Memory B cell (primary cell): Measurements from ENCODE around the gene PTPRN2.
"Not testable (repeated sequence)": the region's sequence is repeated elsewhere in the genome, so short reads cannot be mapped to it uniquely, and the experiment has no call there.

ENCODE experiments used
- ATAC-seq: fragments of 150-1000 bp; cut with Tn5 transposase; 2 replicates; pipeline ENCODE4 v1.10.0; 2021; ENCODE audit warnings: low read depth, mild to moderate bottlenecking, moderate library complexity
- DNase-seq, 2 donors: peaks; one replicate each; pipeline ENCODE4 v3.0.0; 2022; ENCODE audit warnings: low spot score in 2 of 2
- H3K27ac Mint-ChIP-seq: one replicate; pipeline ENCODE4 v1.8.0; 2022; ENCODE audit warnings: mild to moderate bottlenecking, moderate library complexity, mixed read lengths
- H3K27me3 Mint-ChIP-seq: one replicate; pipeline ENCODE4 v1.8.0; 2022; ENCODE audit warnings: mixed read lengths
- H3K36me3 Mint-ChIP-seq: one replicate; pipeline ENCODE4 v1.8.0; 2022; ENCODE audit warnings: mild to moderate bottlenecking, mixed read lengths
- H3K4me1 Mint-ChIP-seq: one replicate; pipeline ENCODE4 v1.8.0; 2022; ENCODE audit warnings: mixed read lengths
- H3K4me3 Mint-ChIP-seq: one replicate; pipeline ENCODE4 v1.8.0; 2022; ENCODE audit warnings: mild to moderate bottlenecking, moderate library complexity, mixed read lengths
- H3K9me3 Mint-ChIP-seq: one replicate; pipeline ENCODE4 v1.8.0; 2022; ENCODE audit warnings: mixed read lengths

The PTPRN2 gene

DNA sequence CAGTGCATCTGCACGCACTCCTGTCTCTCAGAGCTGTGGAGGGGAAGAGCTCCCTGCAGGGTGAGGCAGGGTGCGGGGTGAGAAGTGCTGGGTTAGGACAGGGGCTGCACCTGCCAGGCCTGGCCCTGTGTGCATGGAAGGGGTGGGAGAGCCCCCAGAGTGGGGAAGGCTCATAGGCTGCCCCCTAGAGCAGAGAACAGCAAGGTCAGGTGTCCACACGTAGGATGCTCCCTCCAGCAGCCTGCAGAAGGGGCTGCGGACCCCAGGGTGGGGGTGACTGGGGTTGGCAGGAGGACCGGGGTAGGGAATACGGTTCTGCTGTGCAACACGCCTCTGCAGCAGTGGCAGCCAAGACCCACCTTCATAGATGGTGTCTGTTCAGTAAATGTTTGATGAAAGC lies 208.6 kb downstream of the PTPRN2 start:
- Mint-ChIP-seq H3K27ac (no peak overlapping the region), H3K36me3 (no peaks in the 10 kb centered on the region), H3K4me1 (no peaks in the 10 kb centered on the region), H3K9me3 (peaks cover 9% of the 10 kb centered on the region), H3K4me3 (no peak overlapping the region), H3K27me3 (peaks cover 5% of the 10 kb centered on the region)
- DNase-seq: no peak
- ATAC-seq: no peak

DNA sequence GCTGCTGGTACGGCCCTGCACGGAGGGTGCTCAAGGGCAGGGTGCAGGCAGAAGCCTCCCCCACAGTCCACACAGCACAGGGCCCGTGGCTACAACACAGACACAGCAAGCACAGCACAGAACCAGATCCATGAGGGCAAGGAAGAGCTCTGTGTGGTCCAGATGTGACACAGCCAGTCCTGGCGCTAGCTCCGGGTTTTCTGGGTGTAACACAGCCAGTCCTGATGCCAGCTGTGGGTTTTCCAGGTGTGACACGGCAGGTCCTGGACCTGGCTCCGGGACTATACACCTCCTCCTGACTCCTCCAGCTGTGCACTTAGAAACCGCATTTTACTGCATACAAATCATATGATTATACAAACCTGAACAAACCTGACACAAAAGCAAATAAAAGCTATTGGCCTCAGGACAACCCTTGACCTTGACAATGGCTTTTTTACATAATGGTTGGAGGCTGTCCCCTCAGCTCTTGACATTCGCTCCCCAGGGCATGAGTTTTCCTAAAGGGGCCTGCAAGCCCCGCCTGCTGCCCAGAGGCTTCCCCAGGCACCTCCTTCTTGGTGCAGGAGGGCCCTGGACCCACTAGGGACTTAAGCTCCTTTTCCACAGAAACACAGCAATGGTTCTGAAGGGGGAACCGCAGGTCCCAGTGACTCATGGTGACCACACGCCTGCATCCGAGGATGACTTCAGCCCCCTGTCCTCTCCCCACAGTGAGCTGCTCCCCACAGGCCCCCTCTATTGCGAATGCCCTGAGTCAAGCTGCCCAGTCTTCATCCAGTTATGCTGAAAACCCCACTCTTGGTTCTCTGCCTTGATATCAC lies 209.6 kb downstream of the PTPRN2 start:
- H3K36me3 Mint-ChIP-seq: no peaks in the 10 kb centered on the region
- peaks cover 4% of the 10 kb centered on the region for H3K27me3 Mint-ChIP-seq
- H3K27ac Mint-ChIP-seq: no peak overlapping the region
- DNase-seq: no peak
- H3K4me3 Mint-ChIP-seq: no peak overlapping the region
- peaks cover 9% of the 10 kb centered on the region for H3K9me3 Mint-ChIP-seq
- no peaks in the 10 kb centered on the region for H3K4me1 Mint-ChIP-seq
- ATAC-seq: no peak

DNA sequence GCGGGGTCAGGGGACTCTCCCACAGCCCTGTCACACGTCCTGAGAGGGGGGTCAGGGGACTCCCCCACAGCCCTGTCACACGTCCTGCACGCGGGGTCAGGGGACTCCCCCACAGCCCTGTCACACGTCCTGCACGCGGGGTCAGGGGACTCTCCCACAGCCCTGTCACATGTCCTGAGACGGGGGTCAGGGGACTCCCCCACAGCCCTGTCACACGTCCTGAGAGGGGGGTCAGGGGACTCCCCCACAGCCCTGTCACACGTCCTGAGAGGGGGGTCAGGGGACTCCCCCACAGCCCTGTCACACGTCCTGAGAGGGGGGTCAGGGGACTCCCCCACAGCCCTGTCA lies 210.8 kb downstream of the PTPRN2 start:
- H3K4me1 Mint-ChIP-seq, H3K4me3 Mint-ChIP-seq, DNase-seq, H3K27me3 Mint-ChIP-seq, H3K9me3 Mint-ChIP-seq, H3K27ac Mint-ChIP-seq, H3K36me3 Mint-ChIP-seq, ATAC-seq: not testable (repeated sequence)

DNA sequence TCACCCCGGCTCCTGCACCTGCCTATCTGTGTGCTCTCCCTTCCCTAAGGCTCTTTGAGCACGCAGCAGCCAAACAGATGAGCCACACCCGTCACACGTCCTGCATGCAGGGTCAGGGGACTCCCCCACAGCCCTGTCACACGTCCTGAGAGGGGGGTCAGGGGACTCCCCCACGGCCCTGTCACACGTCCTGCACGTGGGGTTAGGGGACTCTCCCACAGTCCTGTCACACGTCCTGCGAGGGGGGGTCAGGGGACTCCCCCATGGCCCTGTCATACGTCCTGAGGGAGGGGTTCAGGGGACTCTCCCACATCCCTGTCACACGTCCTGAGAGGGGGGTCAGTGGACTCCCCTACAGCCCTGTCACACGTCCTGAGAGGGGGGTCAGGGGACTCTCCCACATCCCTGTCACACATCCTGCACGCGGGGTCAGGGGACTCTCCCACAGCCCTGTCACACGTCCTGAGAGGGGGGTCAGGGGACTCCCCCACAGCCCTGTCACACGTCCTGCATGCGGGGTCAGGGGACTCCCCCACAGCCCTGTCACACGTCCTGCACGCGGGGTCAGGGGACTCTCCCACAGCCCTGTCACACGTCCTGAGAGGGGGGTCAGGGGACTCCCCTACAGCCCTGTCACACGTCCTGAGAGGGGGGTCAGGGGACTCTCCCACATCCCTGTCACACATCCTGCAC lies 211.3 kb downstream of the PTPRN2 start:
- not testable (repeated sequence) for H3K27ac Mint-ChIP-seq, DNase-seq, H3K36me3 Mint-ChIP-seq, H3K4me1 Mint-ChIP-seq, H3K27me3 Mint-ChIP-seq, H3K4me3 Mint-ChIP-seq, H3K9me3 Mint-ChIP-seq
- ATAC-seq: peak; percentile 35

DNA sequence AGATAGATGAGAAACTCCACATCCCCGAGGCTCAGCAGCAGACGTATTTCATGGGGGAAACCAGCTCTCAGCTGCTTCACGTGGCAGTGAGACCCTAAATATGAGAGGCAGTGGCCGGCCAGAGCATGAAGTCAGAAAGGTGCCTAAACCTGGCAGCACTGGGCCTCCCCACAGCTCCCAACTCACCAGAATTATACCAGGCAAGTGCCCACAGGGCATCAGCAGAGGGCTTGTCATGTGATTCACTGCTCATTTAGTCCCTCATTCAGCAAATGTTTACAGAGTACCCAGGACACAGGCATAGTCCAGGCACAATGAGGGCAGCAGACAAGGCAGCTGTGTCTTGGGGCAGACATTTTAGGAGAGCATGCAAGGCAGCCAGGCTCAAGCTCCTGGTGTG lies 212.6 kb downstream of the PTPRN2 start:
- peaks cover 4% of the 10 kb centered on the region for H3K27me3 Mint-ChIP-seq
- no peak overlapping the region for H3K4me3 Mint-ChIP-seq

DNA sequence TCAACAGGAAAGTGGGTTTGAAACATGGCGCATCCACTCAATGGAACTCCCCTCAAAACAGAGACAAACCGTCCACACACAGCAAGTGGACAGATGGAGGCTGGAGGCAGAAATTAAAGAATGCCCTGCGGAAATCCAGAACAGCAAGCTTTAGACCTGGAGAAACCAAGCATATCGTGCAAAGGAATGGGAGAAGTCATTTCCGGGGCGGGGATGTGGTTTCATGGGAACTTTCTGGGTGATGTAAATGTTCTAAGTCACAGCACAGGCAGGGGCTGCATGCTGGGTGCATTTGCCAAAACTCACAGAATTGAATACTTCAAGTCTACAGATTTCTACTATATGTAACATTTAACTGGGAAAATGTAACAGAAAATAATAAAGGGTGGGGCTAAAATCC lies 213.0 kb downstream of the PTPRN2 start:
- no peaks in the 10 kb centered on the region for H3K36me3 Mint-ChIP-seq
- no peak overlapping the region for H3K27ac Mint-ChIP-seq
- peaks cover 5% of the 10 kb centered on the region for H3K9me3 Mint-ChIP-seq
- H3K27me3 Mint-ChIP-seq: peaks cover 4% of the 10 kb centered on the region
- no peak overlapping the region for H3K4me3 Mint-ChIP-seq
- ATAC-seq (no peak), DNase-seq (no peak)
- no peaks in the 10 kb centered on the region for H3K4me1 Mint-ChIP-seq

More for the DNA sequence above, 212.6 kb downstream of the PTPRN2 start:
- Mint-ChIP-seq H3K36me3 (no peaks in the 10 kb centered on the region), H3K4me1 (no peaks in the 10 kb centered on the region), H3K27ac (no peak overlapping the region), H3K9me3 (peaks cover 7% of the 10 kb centered on the region)
- ATAC-seq (no peak), DNase-seq (no peak)

DNA sequence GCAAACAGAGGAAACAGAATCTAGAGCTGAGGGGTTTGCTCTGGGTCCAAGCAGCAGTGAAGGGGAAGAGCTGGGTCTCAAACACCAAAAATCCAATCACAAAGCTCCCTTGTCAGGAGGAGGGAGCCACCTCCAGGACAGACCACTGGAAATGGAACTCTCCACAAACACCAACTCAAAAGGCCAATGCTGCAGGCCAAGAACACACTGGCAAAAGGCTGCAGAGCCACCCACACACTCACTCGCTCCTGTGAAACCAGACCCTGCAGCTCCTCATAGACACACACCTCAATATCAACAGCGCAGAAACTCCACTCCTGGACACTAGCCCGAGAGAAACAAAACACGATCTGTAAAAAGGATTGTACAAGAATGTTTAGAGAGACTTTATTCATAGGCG lies 213.5 kb downstream of the PTPRN2 start:
- H3K27ac Mint-ChIP-seq: no peak overlapping the region
- H3K4me3 Mint-ChIP-seq: no peak overlapping the region
- H3K27me3 Mint-ChIP-seq: peaks cover 4% of the 10 kb centered on the region
- no peaks in the 10 kb centered on the region for H3K36me3 Mint-ChIP-seq
- no peaks in the 10 kb centered on the region for H3K4me1 Mint-ChIP-seq
- ATAC-seq: no peak
- no peak for DNase-seq
- H3K9me3 Mint-ChIP-seq: peaks cover 2% of the 10 kb centered on the region

DNA sequence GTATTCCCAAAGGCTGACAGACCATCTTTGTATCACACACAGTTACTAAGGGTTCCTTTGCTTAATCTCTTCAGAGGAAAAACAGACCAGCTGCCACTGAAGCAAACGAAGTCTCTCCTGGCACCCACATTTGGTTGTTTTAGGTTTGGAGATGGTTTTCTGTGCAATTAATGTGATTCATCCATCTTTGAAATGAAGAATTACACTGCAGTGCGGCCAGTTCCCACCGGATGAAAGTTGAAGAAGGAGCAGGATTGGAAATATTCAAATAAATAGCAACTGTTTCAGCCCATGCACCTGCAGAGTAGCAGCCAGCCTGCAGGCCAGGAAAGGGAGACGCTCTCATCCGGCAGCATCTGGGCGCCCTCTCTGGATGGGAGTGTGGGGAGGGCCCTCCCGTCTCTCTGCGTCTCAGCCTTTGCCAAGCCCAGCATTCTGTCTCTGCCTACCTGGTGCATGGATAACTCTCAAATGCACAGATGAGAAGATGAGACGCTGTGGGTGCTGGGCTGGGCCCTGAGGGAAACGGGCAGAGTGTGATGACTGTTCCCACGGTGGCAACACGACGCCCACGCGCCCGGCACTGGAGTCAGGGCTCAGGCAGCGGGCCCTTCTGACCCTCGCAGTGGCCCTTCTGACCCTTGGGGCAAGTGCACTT lies 214.0 kb downstream of the PTPRN2 start:
- DNase-seq (no peak), ATAC-seq (no peak)
- H3K4me1 Mint-ChIP-seq: no peaks in the 10 kb centered on the region
- peaks cover 2% of the 10 kb centered on the region for H3K9me3 Mint-ChIP-seq
- peaks cover 4% of the 10 kb centered on the region for H3K27me3 Mint-ChIP-seq
- no peak overlapping the region for H3K4me3 Mint-ChIP-seq
- H3K36me3 Mint-ChIP-seq: no peaks in the 10 kb centered on the region
- H3K27ac Mint-ChIP-seq: no peak overlapping the region

DNA sequence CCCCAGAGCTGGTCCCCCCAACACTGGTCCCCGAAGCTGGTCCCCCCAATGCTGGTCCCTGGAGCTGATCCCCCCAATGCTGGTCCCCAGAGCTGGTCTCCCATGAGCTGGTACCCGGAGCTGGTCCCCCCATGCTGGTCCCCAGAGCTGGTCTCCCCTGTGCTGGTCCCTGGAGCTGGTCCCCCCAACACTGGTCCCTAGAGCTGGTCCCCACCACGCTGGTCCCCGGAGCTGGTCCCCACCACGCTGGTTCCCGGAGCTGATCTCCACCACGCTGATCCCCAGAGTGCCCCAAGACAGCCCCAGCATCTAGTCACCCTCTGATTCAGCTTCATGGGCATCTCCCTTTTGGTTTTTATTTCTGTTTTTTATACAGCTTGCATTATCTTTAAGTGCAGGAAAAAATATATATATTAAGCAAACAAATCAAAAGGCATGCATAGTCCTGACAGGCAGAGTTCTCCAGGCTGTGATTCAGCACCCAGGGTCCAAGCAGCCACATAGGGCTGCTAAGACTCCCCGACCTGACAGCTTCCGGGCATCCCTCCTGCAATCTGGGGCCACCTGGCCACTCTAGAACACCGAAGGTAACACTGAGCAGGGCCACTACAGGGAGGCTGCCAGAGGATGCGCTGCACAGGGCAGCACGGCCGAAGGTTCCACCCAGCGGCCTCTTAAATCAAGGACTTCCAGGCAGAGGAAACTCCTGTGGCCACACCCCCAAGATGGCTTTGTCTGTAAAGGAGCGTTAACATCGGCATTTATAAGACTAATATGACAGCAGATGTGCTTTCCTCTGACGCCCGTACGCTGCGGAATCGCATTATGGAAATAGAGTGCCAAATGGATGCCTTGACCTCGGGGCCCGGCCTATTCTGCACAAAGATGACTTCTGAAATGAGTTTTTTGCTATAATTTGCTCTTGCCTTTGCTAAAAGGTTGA lies 215.0 kb downstream of the PTPRN2 start:
- no peaks in the 10 kb centered on the region for H3K4me1 Mint-ChIP-seq
- ATAC-seq (no peak), DNase-seq (no peak)
- H3K36me3 Mint-ChIP-seq: no peaks in the 10 kb centered on the region
- no peak overlapping the region for H3K27ac Mint-ChIP-seq
- H3K4me3 Mint-ChIP-seq: no peak overlapping the region
- peaks cover 1% of the 10 kb centered on the region for H3K9me3 Mint-ChIP-seq
- peaks cover 3% of the 10 kb centered on the region for H3K27me3 Mint-ChIP-seq

DNA sequence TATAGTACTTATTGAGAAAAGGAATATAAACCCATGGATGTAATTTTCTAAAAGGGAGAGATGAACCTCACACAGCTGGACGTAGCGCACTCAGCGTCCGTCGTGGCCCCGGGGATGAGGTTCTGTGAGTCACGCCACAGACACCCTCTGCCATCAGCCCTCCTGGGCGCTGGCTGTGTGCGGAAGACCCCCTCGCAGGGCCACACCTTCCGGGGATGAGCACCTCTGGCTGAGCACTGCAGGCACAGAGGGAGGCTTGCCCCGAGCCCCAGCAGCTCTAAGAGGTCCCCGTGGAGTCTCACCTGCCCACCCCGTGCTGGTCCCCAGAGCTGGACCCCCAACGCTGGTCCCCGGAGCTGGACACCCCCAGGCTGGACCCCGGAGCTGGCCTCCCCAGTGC lies 215.8 kb downstream of the PTPRN2 start:
- Mint-ChIP-seq H3K4me1 (no peaks in the 10 kb centered on the region), H3K9me3 (no peaks in the 10 kb centered on the region), H3K36me3 (no peaks in the 10 kb centered on the region), H3K4me3 (no peak overlapping the region), H3K27ac (no peak overlapping the region), H3K27me3 (peaks cover 2% of the 10 kb centered on the region)
- no peak for ATAC-seq
- DNase-seq: no peak

DNA sequence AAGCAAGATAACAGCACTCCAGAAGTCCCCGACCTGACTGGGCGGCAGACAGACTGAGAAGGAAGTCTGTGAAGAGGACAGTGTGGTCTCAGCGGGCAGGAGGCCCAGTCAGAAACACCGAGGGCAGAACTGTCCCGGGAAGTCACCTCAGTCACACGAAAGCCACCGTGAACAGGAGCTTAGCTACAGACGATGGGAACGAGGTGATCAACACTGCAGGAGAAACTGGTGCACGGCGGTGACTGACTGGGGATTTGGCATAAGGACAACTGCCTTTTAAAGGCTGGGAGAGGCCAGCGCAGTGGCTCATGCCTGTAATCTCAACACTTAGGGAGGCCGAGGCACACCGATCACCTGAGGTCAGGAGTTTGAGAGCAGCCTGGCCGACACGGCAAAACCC lies 217.8 kb downstream of the PTPRN2 start:
- ATAC-seq: no peak
- no peaks in the 10 kb centered on the region for H3K4me1 Mint-ChIP-seq
- peaks cover 3% of the 10 kb centered on the region for H3K9me3 Mint-ChIP-seq
- H3K36me3 Mint-ChIP-seq: no peaks in the 10 kb centered on the region
- no peak for DNase-seq
- no peak overlapping the region for H3K27ac Mint-ChIP-seq
- peaks cover 2% of the 10 kb centered on the region for H3K27me3 Mint-ChIP-seq
- H3K4me3 Mint-ChIP-seq: no peak overlapping the region

DNA sequence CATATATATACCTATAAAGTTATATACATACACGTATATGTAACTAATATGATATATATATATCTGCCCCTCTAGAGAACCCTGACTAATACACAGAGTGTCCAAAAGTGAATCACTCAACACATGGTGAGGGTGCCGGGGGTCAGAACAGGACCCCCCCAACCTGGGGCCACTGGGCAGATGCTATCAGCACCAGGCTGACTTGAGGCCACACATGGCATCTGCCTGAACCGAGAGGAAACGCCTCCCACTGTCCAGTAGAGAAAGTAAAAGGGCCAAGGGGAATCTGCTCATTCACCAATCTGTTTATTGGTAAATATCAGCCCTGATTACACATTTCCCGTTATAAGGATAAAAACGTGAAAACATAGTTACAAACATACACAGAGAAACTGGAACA lies 218.3 kb downstream of the PTPRN2 start:
- no peak for ATAC-seq
- Mint-ChIP-seq H3K9me3 (peaks cover 3% of the 10 kb centered on the region), H3K36me3 (no peaks in the 10 kb centered on the region), H3K27me3 (peaks cover 2% of the 10 kb centered on the region), H3K4me3 (no peak overlapping the region), H3K4me1 (no peaks in the 10 kb centered on the region), H3K27ac (no peak overlapping the region)
- DNase-seq: no peak

DNA sequence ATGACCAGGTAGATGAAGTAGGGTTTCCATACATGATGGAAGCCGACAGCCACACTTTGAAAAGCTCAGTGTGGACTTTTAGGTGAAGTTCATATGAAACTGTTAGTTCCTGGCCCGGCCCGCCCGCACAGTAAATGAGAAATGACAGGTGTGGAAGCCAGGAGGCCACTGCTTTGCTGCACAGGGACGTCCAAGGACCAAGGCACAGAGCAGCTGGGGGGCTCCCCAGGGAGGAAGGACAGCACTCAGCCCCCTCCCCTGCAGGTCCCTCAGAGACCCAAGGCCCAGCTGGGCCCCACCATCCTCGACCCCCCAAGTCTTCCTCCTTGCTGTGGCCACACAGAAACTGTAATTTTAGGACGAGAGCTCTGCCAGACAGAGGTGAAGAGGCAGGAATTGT lies 219.2 kb downstream of the PTPRN2 start:
- Mint-ChIP-seq H3K4me3 (no peak overlapping the region), H3K4me1 (no peaks in the 10 kb centered on the region), H3K36me3 (no peaks in the 10 kb centered on the region), H3K27me3 (no peaks in the 10 kb centered on the region), H3K9me3 (peaks cover 4% of the 10 kb centered on the region), H3K27ac (no peak overlapping the region)
- ATAC-seq (no peak), DNase-seq (no peak)

DNA sequence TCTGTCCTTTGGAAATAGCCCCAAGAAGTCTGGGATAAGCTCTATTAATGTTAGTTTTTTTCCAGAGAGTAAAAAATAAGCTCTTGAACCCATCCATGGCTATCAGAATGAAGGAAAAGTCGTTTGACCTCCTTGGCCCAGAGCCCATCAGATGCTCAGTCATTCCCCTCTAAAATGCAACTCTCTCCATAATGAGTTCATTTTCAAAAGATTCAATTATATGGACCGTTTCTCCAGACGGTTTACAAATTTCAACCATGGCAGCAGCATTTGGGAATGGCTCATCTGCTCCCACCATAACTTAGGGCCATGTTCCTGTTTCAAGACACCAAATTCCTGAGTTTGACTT lies 220.0 kb downstream of the PTPRN2 start:
- H3K27me3 Mint-ChIP-seq: no peaks in the 10 kb centered on the region
- no peaks in the 10 kb centered on the region for H3K4me1 Mint-ChIP-seq
- no peak overlapping the region for H3K27ac Mint-ChIP-seq
- no peaks in the 10 kb centered on the region for H3K36me3 Mint-ChIP-seq
- peaks cover 4% of the 10 kb centered on the region for H3K9me3 Mint-ChIP-seq
- H3K4me3 Mint-ChIP-seq: no peak overlapping the region
- DNase-seq: no peak
- ATAC-seq: no peak
